H9 (cell line): Measurements from ENCODE around the gene HHAT. TPM values are rescaled to one million over a fixed set of nuclear protein-coding genes. Genes with fewer than 3 reads are reported as not detected.

Source experiments
- DNase-seq: peaks from one replicate; pipeline ENCODE4 v3.0.0-alpha.2; 2017
- H2AFZ ChIP-seq: one replicate; pipeline ENCODE4 v1.6.1; 2013; ENCODE audit warnings: mild to moderate bottlenecking, low read length, control low read depth, moderate library complexity
- H2AK5ac ChIP-seq: 2 replicates; pipeline ENCODE4 v1.6.1; 2013; ENCODE audit warnings: low read length, control low read depth, mixed read lengths; ENCODE audit not compliant: insufficient read length
- H2BK120ac ChIP-seq: one replicate; pipeline ENCODE4 v1.6.1; 2013; ENCODE audit warnings: low read depth, mild to moderate bottlenecking, low read length, control low read depth, inconsistent platforms; ENCODE audit not compliant: poor library complexity, severe bottlenecking
- H2BK12ac ChIP-seq: 2 replicates; pipeline ENCODE4 v1.6.1; 2013; ENCODE audit warnings: low read length, control low read depth, mixed read lengths, low read depth; ENCODE audit not compliant: insufficient read length
- H2BK15ac ChIP-seq: 2 replicates; pipeline ENCODE4 v1.6.1; 2013; ENCODE audit warnings: low read depth, low read length, control low read depth
- H2BK20ac ChIP-seq: one replicate; pipeline ENCODE4 v1.6.1; 2013; ENCODE audit warnings: low read depth, mild to moderate bottlenecking, low read length, control low read depth, inconsistent platforms; ENCODE audit not compliant: poor library complexity, severe bottlenecking
- H2BK5ac ChIP-seq: 2 replicates; pipeline ENCODE4 v1.6.1; 2013; ENCODE audit warnings: low read length, control low read depth, mixed read lengths; ENCODE audit not compliant: insufficient read length
- H3K14ac ChIP-seq: 2 replicates; pipeline ENCODE4 v1.6.1; 2013; ENCODE audit warnings: low read length, control low read depth; ENCODE audit not compliant: insufficient read depth
- H3K18ac ChIP-seq: 2 replicates; pipeline ENCODE4 v1.6.1; 2013; ENCODE audit warnings: low read depth, mild to moderate bottlenecking, mixed read lengths, low read length, control low read depth; ENCODE audit not compliant: insufficient read length
- H3K23ac ChIP-seq: 2 replicates; pipeline ENCODE4 v1.6.1; 2013; ENCODE audit warnings: low read length, control low read depth, mixed read lengths, low read depth; ENCODE audit not compliant: insufficient read length
- H3K23me2 ChIP-seq: 2 replicates; pipeline ENCODE4 v1.6.1; 2013; ENCODE audit warnings: low read depth, mild to moderate bottlenecking, mixed read lengths, low read length, control low read depth; ENCODE audit not compliant: insufficient read length, poor library complexity, severe bottlenecking
- H3K27ac ChIP-seq: 2 replicates; pipeline ENCODE4 v1.5.1; 2013; ENCODE audit warnings: low read length, control low read depth, mixed read lengths, low read depth; ENCODE audit not compliant: insufficient read length
- H3K27me3 ChIP-seq: 2 replicates; pipeline ENCODE4 v1.6.1; 2013; ENCODE audit warnings: low read length, control low read depth, inconsistent platforms; ENCODE audit not compliant: insufficient read depth
- H3K4ac ChIP-seq: 2 replicates; pipeline ENCODE4 v1.6.1; 2013; ENCODE audit warnings: low read depth, mild to moderate bottlenecking, control low read depth, inconsistent platforms, low read length, moderate library complexity
- H3K4me1 ChIP-seq: 2 replicates; pipeline ENCODE4 v1.6.1; 2013; ENCODE audit warnings: low read length, control low read depth, inconsistent platforms; ENCODE audit not compliant: insufficient read depth
- H3K4me2 ChIP-seq: 2 replicates; pipeline ENCODE4 v1.6.1; 2013; ENCODE audit warnings: low read length, control low read depth, mixed read lengths; ENCODE audit not compliant: insufficient read length, insufficient read depth
- H3K56ac ChIP-seq: 2 replicates; pipeline ENCODE4 v1.6.1; 2013; ENCODE audit warnings: low read depth, mild to moderate bottlenecking, mixed read lengths, low read length, control low read depth; ENCODE audit not compliant: insufficient read length
- H3K79me1 ChIP-seq: 2 replicates; pipeline ENCODE4 v1.6.1; 2013; ENCODE audit warnings: low read depth, mild to moderate bottlenecking, moderate library complexity, low read length, control low read depth, inconsistent platforms; ENCODE audit not compliant: insufficient read depth, poor library complexity, severe bottlenecking
- H3K79me2 ChIP-seq: 2 replicates; pipeline ENCODE4 v1.6.1; 2013; ENCODE audit warnings: low read length, control low read depth, inconsistent platforms; ENCODE audit not compliant: insufficient read depth
- H3K9ac ChIP-seq: 2 replicates; pipeline ENCODE4 v1.6.1; 2013; ENCODE audit warnings: low read length, control low read depth, mixed read lengths; ENCODE audit not compliant: insufficient read length; ENCODE audit errors: extremely low read depth
- H3K9me3 ChIP-seq: one replicate; pipeline ENCODE4 v1.6.1; 2013; ENCODE audit warnings: low read depth, low read length, inconsistent platforms; ENCODE audit not compliant: control insufficient read depth
- H3T11ph ChIP-seq: one replicate; pipeline ENCODE4 v1.6.1; 2013; ENCODE audit warnings: mild to moderate bottlenecking, low read length, control low read depth, inconsistent platforms
- H4K20me1 ChIP-seq: one replicate; pipeline ENCODE4 v1.6.1; 2013; ENCODE audit not compliant: control insufficient read depth, insufficient read length, insufficient read depth
- H4K5ac ChIP-seq: 2 replicates; pipeline ENCODE4 v1.6.1; 2013; ENCODE audit warnings: low read depth, mild to moderate bottlenecking, mixed read lengths, low read length, control low read depth; ENCODE audit not compliant: insufficient read length
- H4K8ac ChIP-seq: replicated peaks from 2 replicates; pipeline ENCODE4 v1.6.1; 2013; ENCODE audit warnings: low read length, control low read depth, mixed read lengths, low read depth; ENCODE audit not compliant: insufficient read length
- H4K91ac ChIP-seq: 2 replicates; pipeline ENCODE4 v1.6.1; 2013; ENCODE audit warnings: low read depth, mild to moderate bottlenecking, moderate library complexity, mixed read lengths, low read length, control low read depth; ENCODE audit not compliant: insufficient read length
- H3K27ac Mint-ChIP-seq, 3 experiments: 2 replicates in 2 of 3; 3 replicates in 1 of 3; pipeline ENCODE4 v1.8.0; 2020 to 2021; ENCODE audit warnings: mixed read lengths in 3 of 3, mild to moderate bottlenecking in 1 of 3, moderate library complexity in 1 of 3
- H3K27me3 Mint-ChIP-seq: 2 replicates; pipeline ENCODE4 v1.8.0; 2021; ENCODE audit warnings: low read depth, mild to moderate bottlenecking, moderate library complexity, mixed read lengths
- H3K36me3 Mint-ChIP-seq, 3 experiments: 2 replicates in 2 of 3; 3 replicates in 1 of 3; pipeline ENCODE4 v1.8.0; 2020 to 2021; ENCODE audit warnings: low read depth in 3 of 3, mixed read lengths in 3 of 3; ENCODE audit not compliant: insufficient read depth in 1 of 3
- H3K4me1 Mint-ChIP-seq, 2 experiments: 2 replicates each; pipeline ENCODE4 v1.8.0; 2020; ENCODE audit warnings: mixed read lengths in 2 of 2
- H3K4me3 Mint-ChIP-seq, 2 experiments: 2 replicates in 1 of 2; 3 replicates in 1 of 2; pipeline ENCODE4 v1.8.0; 2020 to 2021; ENCODE audit warnings: mild to moderate bottlenecking in 2 of 2, mixed read lengths in 2 of 2, moderate library complexity in 1 of 2
- H3K9me3 Mint-ChIP-seq, 2 experiments: 2 replicates in 1 of 2; 3 replicates in 1 of 2; pipeline ENCODE4 v1.8.0; 2020; ENCODE audit warnings: mild to moderate bottlenecking in 2 of 2, mixed read lengths in 2 of 2, moderate library complexity in 1 of 2
- WGBS: extraction: QIAGEN DNeasy Blood & Tissue Kit; methylation state at CpG from one replicate; pipeline ENCODE4 v1.1.7; 2013; ENCODE audit warnings: missing lambda C conversion rate, low lambda C conversion rate, mixed read lengths; ENCODE audit not compliant: insufficient read length; ENCODE audit errors: extremely low coverage; 5-methylcytosine and 5-hydroxymethylcytosine counted together
- total RNA-seq: library from RNA; stranded (reverse); gene quantifications from 2 replicates; pipeline ENCODE4 v1.2.1, GENCODE V29; 2021
- TF ChIP-seq, protein P1 (sequence below): fragments of 200-600 bp; sonication (generic); conservative IDR thresholded peaks from 3 replicates; pipeline ENCODE4 v1.8.0; 2021; ENCODE audit warnings: antibody characterized with exemption, mild to moderate bottlenecking

The HHAT gene
- total RNA-seq, 1 experiment from 2014 or later = 0.48 TPM

- DNase-seq = no peak
- no peaks in the 10 kb centered on the region for H3K4me1 ChIP-seq
- H3K27me3 Mint-ChIP-seq = no peaks in the 10 kb centered on the region
- H4K8ac ChIP-seq = no peak overlapping the region
- no peak overlapping the region for H2BK120ac ChIP-seq
- WGBS = no CpG with 5 or more reads among the region's 6 CpGs
- H3K56ac ChIP-seq = no peak overlapping the region
- H3K23ac ChIP-seq = no peak overlapping the region
- H3K27ac Mint-ChIP-seq = no peak overlapping the region; a peak in 1 of 7 replicates
- H3K27me3 ChIP-seq = no peaks in the 10 kb centered on the region
- H3K36me3 Mint-ChIP-seq = no peaks in the 10 kb centered on the region
- peaks cover 0 to 5% of the 10 kb centered on the region in 2 experiments; a peak in 1 of 4 replicates for H3K4me1 Mint-ChIP-seq
- H2AFZ ChIP-seq = no peak overlapping the region
- no peak overlapping the region for H2AK5ac ChIP-seq
- TF ChIP-seq, protein P1, sequence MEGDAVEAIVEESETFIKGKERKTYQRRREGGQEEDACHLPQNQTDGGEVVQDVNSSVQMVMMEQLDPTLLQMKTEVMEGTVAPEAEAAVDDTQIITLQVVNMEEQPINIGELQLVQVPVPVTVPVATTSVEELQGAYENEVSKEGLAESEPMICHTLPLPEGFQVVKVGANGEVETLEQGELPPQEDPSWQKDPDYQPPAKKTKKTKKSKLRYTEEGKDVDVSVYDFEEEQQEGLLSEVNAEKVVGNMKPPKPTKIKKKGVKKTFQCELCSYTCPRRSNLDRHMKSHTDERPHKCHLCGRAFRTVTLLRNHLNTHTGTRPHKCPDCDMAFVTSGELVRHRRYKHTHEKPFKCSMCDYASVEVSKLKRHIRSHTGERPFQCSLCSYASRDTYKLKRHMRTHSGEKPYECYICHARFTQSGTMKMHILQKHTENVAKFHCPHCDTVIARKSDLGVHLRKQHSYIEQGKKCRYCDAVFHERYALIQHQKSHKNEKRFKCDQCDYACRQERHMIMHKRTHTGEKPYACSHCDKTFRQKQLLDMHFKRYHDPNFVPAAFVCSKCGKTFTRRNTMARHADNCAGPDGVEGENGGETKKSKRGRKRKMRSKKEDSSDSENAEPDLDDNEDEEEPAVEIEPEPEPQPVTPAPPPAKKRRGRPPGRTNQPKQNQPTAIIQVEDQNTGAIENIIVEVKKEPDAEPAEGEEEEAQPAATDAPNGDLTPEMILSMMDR = no peak
- H2BK12ac ChIP-seq = no peak overlapping the region
- H4K20me1 ChIP-seq = no peaks in the 10 kb centered on the region
- H2BK20ac ChIP-seq = no peak overlapping the region
- no peak overlapping the region for H4K91ac ChIP-seq
- no peak overlapping the region for H3K4ac ChIP-seq
- H3K18ac ChIP-seq = no peak overlapping the region
- H3K4me2 ChIP-seq = no peak overlapping the region
- no peaks in the 10 kb centered on the region for H3K9me3 Mint-ChIP-seq
- no peak overlapping the region for H3T11ph ChIP-seq
- no peaks in the 10 kb centered on the region for H3K23me2 ChIP-seq
- H3K27ac ChIP-seq = no peak overlapping the region
- no peak overlapping the region for H3K4me3 Mint-ChIP-seq
- no peaks in the 10 kb centered on the region for H3K79me1 ChIP-seq
- no peak overlapping the region for H2BK15ac ChIP-seq
- H3K14ac ChIP-seq = no peak overlapping the region
- no peaks in the 10 kb centered on the region for H3K9me3 ChIP-seq
- no peaks in the 10 kb centered on the region for H3K79me2 ChIP-seq
- H2BK5ac ChIP-seq = no peak overlapping the region
- H4K5ac ChIP-seq = no peak overlapping the region
- no peak overlapping the region for H3K9ac ChIP-seq
Observed at GRCh38 chr1:210620867-210621488, 292.3 kb downstream of the HHAT start.
